Activated CD4-positive, alpha-beta T cell treated with anti-CD3 and anti-CD28 coated beads, Interleukin-2, Interleukin-4, amounts not matched to agents 100 ng/mL and 50 ng/mL, durations not matched to agents 16 hours and 8 hours (primary cell): ENCODE data around the gene GPR107.
"Not testable (repeated sequence)": the region's sequence is repeated elsewhere in the genome, so short reads cannot be mapped to it uniquely, and the experiment has no call there.

Experiments
- DNase-seq: peaks from one replicate; pipeline ENCODE4 v3.0.0-alpha.2; 2020; ENCODE audit warnings: low spot score

The GPR107 gene

DNA sequence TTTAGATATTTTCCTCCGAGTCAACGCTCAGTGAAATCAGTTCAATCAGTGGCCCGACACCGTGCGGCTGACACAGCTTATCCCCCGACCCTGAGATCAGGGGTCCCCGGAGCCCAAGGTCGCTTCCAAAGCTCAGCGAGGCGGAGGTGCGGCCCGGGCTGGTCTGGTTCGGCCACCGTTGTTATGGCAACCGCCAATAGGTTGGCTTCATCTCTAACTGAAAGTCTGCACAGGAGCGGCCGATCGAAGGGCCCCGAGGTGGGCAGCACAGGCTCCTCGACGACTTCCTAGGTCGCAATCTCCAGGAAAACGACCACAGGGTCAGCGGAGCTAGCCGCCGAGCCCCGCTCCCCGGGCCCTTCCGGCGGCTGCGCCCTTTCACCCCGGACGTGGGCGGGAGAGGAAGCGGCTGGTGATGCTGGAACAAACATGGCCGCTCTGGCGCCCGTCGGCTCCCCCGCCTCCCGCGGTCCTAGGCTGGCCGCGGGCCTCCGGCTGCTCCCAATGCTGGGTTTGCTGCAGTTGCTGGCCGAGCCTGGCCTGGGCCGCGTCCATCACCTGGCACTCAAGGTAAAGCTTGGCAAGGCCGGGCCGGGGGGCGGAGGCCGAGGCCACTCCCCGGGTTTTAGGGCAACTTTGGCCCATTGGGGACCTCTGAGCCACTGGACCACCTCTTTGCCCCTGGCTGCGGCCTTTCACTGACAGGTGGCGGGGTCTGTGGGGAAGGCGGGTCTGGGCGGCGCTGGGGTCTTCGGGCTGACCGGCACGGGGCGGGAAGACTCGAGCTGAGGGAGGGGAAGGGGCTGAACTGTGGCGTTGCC, at the start of gene GPR107:
Gene GPR107, plus strand, starts transcription at position 403 of the 821 bp plus-strand sequence. Its CDS starts 27 bp downstream, at position 430.
- DNase-seq = peak; percentile 75

- no peak for DNase-seq
These were observed 49.7 kb upstream of the GPR107 start for GRCh38 chr9:130003943-130004552.

DNA sequence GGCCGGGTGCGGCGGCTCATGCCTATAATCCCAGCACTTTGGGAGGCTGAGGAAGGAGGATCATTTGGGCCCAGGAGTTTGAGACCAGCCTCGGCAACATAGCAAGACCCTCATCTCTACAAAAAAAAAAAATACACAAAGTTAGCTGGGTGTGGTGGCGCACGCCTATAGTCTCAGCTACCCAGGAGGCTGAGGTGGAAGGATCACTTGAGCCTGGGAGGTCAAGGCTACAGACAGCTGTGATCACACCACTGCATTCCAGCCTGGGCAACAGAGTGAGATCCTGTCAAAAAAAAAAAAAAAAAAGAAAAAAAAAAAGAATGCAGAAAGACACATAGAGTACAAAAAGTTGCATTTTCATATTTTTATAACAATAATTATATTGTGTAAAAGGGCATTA, 46.8 kb upstream of the GPR107 start:
- DNase-seq = not testable (repeated sequence)

- DNase-seq = no peak
These were observed 45.2 kb upstream of the GPR107 start for GRCh38 chr9:130008538-130008937.

DNA sequence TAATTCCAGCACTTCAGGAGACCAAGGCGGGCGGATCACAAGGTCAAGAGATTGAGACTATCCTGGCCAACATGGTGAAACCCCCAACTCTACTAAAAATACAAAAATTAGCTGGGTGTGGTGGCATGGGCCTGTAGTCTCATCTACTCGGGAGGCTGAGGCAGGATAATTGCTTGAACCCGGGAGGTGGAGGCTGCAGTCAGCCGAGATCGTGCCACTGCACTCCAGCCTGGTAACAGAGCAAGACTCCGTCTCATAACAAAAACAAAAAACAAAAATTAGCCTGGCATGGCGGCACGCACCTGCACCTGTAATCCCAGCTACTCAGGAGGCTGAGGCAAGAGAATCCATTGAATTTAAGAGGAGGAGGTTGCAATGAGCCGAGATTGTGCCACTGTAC, 44.2 kb upstream of the GPR107 start:
- DNase-seq = not testable (repeated sequence)

DNA sequence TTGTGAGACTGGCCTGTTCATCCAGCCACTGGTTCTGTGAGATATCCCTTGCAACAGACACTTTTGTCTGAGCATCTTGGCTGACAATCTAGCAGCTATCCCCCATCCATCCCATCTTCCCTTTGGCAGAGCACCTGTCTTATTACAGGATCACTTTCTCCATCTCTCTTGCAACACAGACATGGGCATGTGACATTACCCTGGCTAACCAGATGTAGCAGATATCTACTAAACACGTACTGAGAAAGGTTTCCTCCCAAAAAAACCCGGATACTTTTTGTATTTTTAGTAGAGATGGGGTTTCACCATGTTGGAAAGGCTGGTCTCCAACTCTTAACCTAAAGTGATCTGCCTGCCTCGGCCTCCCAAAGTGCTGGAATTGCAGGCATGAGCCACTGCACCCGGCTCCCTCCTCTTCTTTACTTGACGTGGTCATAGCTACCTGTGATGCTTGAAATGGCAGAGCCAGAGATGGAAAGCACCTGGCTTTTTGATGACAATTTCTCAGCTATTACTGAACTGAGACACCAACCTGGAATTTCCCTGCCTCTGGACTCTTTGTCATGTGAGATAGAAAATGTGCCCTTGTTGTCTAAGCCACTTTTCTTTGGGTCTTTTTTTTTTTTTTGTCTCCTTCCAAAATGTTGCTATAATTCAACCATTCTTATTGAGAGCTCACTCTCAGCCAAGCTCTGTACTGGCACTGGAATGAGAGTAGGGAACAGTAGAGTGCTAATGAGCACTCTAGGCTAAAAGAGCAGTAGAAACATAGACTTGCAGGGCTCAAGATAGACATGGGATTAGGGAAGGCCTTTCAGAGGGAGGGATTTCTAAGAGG, 43.3 kb upstream of the GPR107 start:
- DNase-seq = no peak

- no peak for DNase-seq
These were observed 40.4 kb upstream of the GPR107 start for GRCh38 chr9:130013326-130013725.

- DNase-seq = no peak
These were observed 38.2 kb upstream of the GPR107 start for GRCh38 chr9:130015353-130016019.

GRCh38 chr9:130017076-130017475, 36.6 kb upstream of the GPR107 start:
- DNase-seq = no peak

- not testable (repeated sequence) for DNase-seq
These were observed 36.2 kb upstream of the GPR107 start for GRCh38 chr9:130017510-130017909.

- DNase-seq = no peak
These were observed 35.4 kb upstream of the GPR107 start for GRCh38 chr9:130018265-130018664.

DNA sequence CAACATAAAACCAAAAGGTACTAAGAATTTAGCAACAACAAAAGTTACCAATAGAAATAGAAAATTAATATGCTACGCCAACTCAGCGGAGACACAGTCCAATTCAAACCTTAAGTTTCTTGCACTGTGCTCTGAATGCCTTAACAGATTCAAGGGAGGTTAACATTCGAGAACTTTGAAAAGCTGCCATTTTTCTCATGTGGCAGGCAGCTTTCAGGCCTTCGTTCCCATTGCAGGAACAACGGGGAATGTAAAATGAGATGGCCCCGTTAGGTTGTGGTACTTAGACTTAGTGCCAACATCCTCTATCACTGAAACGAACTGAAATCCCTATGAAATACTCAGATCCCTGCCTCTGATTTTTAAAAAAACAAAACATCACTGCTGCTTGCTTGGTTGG, 33.1 kb upstream of the GPR107 start:
- no peak for DNase-seq

DNA sequence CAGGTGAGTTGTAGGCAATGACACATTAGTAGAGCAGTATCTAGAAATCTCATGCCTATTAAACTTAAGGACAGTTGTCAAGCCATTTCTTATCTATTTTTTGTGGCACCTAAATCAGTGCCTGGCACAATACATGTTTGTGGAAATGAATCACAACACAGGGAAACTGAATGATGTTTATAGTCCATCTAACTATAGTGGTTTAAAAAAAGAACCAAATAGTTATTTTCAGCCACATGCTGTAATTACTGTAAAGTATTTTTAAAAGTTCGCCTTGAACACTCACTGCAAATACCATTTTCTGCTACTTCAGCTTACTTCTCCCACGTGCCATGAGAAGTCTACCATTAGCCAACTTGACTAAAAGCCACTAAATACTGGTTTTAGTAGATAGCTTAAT, 32.6 kb upstream of the GPR107 start:
- no peak for DNase-seq

DNA sequence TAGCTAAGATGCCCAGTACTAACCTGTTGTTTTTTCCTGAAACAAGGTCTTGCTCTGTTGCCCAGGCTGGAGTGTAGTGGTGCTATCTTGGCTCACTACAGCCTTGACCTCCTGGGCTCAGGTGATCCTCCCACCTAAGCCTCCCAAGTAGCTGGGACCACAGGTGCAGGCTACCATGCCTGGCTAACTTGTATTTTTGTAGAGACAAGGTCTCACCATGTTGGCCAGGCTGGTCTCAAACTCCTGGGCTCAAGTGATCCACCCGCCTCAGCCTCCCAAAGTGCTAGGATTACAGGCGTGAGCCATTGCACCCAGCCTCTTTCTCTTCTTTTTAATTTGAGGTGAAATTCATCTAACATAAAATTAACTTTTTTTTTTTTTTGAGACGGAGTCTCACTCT, 31.9 kb upstream of the GPR107 start:
- DNase-seq = not testable (repeated sequence)

GRCh38 chr9:130022566-130023143, 31.1 kb upstream of the GPR107 start:
- no peak for DNase-seq

DNA sequence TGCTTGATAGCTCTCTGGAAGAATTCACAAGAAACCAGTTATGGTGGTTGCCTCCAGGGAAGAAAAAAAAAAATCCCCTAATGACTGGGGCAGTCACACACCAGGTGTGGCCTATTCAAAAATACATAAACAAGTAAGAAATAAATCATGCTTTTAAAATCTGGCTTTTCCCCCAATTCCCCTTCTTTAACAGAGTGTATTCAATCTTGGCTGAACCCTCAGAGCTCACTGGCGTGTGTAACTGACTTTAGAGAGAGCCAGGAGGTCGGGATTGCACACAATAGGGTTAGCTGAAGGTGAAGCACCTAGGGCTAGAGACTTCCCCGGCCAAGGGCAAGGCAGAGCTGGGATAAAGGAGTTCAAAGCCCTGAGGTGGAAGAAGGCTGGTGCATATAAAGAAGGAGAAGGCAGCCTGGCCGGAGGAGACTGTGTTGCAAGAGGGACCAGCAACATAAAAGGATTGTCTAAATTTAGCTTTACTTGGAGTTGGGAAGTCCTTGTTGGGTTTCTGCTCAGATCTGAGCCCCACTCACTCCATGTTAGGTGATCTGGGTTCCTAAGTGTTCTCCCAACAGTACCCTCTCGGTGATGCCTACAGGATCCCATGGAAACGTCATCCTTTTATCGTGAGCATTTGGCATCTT, 30.4 kb upstream of the GPR107 start:
- DNase-seq = no peak

GRCh38 chr9:130023994-130024596, 29.6 kb upstream of the GPR107 start:
- no peak for DNase-seq

GRCh38 chr9:130024597-130024994, 29.1 kb upstream of the GPR107 start:
- DNase-seq = no peak

GRCh38 chr9:130026583-130027340, 26.9 kb upstream of the GPR107 start:
- DNase-seq = no peak
